DMS79 treated with DMSO at 0.1 percent for 48 hours (cell line): ENCODE measurements around the gene SMURF1.

ENCODE experiments used
- DNase-seq: peaks from one replicate; lab custom pipeline; 2025; lab: John Stamatoyannopoulos, UW

Gene SMURF1

DNA sequence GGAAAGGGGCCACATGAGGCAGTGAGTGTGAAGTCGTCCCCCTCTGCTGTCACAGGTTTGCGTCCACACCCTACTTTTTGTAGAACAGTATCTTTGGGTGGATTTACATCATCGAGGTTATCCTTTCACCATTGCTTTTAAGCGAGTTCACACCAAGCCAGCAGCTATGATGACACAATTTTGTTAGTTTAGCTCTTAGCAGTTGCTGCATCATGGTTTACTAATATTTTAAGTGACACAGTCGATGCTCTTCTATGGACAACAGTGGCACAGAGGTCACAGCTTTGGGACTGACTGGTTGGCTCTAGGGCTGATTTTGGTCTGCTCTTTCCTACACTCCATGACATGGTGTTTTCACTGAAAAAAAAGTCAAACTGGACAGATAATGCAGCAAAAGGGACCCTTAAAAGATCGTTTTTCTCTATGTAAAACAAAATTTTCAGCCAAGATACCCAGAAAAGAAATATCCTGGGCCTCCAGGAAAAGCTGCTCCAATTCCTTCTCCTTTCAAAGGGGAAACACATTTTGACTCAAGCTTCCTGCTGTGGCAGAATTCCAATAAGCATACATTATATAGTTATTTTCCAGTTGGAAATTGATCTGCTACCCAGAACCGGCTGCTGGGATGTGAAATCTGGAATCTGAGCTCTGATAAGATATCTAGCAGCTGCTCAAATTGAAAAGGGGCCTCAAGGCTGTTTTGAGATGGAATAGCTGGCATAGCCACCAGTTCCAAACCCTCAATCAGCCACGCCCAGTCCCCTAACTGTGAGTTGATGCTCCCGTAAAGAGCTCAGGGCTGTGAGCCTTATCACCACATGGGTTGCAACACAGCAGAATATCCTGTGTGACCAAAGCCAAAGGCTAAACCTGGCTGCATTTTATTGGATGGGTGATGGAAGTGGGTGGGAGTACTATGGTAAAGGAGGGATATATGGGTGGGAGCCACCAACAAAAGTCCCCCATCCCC, 114.2 kb downstream of the SMURF1 start:
- DNase-seq = no peak

DNA sequence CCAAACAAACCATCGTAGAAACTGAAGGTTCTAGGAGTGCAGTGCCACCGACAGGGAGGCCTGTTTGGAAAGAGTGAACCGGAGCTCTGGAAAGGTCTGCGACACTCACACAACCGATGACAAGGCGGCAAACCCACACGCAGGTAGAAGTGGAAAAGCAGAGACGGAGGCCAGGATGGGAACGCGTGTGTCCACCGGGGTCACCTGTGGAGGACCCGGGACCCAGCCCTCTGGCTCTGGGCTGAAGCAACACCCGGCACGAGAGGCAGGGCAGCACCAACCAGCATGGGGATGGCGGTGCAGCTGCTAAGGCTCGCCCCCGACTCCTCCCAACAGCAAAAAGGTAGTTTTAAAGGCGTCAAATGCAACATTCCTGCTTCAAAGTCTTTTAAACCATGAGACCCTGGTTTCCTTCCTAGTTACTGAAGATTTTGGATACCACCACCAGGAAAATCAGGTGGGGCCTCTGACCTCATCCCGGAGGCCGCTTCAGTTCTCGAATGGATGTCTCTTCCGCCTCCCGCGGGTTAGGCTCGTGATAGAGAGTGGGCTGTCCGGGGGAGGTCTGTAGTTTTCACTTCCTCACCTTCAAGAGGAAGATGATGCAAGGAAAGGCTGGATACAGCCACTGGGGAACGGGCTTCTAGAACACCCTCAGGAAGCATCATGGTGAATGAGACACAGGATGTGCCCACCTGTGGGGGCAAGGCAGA, 115.5 kb downstream of the SMURF1 start:
- no peak for DNase-seq

DNA sequence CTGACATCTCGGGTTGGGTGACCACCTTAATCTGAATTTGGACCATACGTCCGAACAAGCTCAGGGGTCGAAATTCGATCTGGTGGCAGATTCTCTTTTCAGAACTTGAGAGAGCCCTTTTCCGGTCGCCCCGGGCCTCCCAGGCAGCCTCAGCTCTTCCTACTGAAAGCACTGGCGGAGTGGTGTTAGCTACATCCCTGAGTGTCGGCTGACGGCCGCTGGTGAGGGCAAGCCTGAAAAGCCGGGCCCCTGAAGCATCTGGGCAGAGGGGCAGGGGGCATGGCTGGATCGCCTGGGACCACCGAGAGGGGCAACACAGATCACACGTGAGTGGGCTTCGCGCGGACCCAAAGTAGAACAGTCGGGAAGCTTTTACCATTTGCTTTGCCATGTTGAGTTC, 116.1 kb downstream of the SMURF1 start:
- DNase-seq = no peak

DNA sequence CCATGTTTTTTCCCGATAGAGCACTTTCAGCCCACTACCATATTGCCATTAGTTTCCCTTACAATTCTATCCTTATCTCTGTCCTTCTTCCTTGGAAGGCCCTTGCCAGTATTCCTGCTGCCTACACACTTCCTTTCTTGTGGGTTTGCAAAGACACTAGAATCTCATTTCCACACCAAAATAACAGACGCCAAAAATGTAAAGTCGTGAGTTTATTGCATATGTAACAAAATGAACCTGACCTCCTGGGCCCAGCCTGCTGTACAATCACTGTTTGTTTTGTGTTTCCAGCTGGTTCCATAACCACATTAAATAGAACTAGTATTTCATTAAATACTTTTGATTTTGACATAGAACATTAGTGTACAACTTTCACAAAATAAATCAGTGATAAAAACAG, 116.7 kb downstream of the SMURF1 start:
- no peak for DNase-seq

DNA sequence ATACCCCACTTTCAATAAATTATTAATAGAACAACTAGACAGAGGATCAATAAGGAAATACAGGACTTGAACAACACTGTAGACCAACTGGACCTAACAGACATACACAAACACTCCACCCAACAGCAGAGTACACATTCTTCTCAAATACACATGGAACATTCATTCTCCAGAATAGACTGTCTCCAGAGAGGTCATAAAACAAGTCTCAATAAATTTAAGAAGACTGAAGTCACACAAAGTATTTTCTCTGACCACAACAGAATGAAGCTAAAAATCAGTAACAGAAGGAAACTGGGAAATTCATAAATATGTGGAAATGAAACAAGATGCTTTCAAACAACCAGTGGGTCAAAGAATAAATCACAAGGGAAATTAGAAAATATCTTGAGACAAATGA, 119.8 kb downstream of the SMURF1 start:
- no peak for DNase-seq

DNA sequence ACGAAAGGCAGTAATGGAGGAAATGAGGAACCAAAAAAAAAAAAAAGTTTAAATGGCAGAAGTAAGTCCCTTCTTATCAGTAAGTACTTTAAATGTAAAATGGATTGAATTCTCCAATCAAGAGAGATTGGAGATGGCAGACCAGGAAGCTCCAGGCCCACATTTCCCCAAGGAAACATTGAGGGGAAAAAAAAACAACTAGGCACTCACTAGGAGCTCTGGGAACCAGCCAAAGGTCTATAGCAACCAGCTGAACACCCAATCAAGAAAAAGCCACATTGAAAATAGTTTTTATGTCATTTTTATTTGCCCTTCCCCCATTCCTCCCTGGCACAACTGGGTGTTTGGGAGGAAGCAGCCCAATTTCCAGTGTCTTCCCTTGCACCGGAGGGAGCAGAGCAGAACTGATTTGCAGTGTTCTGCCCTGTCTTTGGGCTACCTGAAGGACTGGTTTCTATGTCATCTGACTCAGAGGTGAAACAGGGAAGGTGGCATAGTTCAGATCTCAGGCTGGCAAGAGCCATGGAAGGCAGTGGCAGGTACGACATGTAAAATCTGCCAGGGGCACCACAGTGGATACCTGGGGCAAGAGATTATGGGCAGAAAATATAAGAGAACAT, 121.9 kb downstream of the SMURF1 start:
- no peak for DNase-seq

DNA sequence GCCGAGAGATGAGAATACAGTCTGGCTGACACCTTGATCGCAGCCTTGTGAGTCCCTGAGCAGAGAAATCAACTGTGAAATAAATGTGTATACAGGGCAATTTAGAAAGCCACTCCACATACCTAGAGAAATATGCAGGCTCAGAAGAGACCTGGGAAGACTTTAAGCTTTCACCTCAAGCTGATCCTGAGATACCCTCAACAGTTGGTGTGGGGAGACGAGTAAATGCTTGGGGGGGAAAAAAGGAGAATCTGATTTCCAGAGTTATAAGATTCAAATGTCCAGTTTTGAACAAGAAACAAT, 123.5 kb downstream of the SMURF1 start:
- no peak for DNase-seq

DNA sequence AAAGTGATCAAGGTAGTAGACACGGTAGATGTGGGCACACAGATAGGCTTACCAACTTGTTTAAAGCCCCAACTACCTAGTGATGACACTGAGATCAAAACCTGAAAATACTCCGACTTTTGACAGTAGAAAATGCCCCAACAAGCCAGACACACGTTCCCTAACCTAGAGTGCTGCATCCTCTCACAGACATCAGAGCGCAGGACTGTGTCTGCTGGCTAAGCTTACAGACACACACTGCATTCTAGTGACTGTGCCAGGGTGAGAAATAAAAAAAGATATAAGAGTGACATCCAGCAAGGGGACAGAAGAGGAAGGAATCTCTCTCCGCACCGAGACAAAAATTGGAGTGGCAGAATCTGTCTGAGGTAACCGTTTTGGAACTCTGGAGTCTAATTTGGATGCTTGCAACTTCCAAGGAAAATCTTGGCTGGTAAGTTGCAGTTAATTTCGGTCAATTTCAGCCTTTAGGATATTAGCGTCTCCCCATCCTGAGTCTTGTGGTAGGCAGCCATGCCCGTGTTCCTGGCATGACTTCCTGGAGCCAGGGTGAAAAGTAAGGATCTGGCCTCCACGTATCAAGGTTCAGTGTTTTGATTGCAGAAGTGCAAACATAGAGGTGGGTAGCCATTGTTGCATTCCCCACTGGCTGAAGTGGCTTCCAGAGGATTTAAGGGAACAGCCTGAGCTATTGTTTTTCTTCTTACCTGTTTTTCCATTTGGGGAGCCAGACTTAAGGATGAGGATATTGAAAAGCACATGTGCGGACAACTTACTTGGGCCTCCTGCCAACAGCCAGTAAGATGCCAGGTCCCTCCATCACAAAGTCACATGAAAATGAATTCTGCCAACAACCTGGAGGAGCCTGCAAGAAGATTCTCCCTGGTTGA, 124.1 kb downstream of the SMURF1 start:
- DNase-seq = no peak

DNA sequence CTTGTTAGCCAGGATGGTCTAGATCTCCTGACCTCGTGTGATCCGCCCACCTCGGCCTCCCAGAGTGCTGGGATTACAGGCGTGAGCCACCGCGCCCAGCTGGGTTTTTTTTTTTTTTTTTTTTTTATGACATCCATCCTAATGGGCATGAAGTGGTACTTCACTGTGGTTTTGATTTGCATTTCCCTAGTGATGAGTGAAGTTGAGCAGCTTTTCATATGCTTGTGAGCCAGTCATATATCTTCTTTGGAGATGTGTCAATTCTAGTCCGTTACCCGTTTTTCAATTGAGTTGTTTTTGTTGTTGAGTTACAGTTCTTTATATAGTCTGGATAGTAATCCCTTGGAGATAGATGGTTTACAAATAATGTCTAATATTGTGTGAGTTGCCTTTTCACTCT, 127.7 kb downstream of the SMURF1 start:
- DNase-seq = no peak

DNA sequence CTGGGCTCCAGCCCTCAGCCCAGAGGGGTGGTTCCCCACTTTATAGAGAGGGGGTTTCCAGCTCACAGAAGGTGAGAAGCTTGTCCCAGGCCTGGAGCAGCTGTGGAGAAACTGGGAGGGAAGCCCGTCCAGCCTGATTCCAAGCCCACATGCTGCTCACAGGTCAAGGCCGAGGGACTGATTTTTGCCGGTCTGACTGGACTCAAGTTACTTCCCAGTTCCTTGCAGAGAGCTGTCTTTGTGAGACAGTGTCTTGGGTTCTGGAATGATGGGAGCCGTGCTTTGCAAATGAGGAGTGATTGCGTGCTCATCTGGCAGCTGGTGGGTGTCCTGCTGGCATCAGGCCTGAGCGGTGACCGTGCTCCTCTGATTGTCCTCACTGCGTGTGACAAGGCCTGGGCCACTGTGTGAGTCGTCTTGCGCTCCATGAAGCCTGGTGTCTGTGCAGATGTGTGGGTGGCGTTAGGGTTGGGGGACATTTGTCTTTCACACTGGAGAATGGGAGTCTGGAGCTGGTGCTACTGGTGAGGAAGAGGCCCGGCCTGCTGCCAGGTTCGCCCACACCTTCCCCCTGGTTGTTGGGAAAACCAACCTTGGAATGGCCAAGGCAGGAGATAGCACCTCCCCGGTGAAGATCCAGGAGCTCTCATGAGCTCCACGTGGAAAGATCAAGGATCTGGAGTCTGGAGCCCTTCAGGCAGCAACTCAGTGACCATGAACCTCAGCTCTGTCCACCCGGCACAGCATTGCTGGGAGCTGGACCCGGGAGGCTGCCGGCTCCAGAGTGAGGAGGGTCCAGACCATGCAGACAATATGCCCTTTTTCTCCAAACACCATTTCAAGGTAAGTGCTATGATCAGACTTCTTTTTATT, 129.6 kb downstream of the SMURF1 start:
- DNase-seq = no peak

DNA sequence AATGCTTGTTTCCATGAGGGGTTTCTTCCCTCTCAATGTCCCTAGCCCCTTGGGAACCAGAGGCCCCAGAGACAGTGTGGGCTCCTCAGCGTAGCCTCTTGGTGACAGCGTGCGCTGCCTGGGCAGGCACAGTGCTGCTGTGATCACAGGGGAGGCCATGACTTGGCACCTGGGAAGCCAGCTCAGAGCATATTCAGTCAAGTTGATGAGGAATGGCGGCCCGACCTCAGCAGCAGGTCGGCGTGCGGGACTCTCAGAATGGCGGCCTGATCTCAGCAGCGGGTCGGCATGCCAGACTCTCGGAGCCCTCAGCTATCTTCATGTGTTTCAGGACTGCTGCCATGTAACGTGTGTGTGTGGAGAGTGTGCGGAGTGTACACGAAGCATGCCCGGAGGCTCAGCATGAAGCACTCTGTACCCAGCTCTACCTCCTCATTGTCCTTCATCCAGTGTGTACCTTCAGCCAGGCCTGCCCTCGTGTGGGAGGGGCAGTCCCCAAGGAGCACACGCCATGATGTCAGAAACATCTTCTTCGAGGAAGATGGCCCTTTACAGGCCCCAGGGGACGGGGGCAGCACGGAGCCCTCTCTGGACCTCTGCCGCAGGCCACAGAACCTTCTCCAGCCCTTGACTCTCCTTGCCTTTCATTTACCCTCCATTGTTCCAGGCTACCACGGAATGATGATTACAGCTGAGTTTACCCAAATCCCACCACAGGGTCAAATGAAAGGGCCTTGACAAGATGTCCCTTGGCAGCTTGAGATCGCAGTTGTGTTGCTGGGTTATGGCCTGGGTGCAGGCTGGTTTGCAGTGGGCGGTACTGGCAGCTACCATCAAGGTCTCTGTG, 130.4 kb downstream of the SMURF1 start:
- DNase-seq = no peak

DNA sequence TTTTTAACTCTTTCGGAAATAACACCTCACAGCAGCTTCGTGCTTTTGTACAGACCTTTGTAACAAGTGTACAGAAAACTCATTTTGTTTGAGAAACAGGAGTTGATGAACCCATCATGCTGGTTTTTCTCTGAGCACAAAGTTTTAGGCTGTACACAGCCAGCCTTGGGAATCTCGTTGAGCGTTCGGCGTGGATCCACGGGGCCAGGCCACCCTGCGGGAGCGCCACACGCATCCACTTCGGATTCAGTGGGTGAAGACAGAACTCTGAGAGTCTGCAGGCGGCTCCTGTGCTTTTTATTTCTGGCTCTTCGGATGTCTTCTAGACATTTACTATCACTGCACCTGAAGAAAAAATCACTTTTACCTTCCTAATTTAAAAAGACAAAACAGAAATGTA, 131.2 kb downstream of the SMURF1 start:
- no peak for DNase-seq

DNA sequence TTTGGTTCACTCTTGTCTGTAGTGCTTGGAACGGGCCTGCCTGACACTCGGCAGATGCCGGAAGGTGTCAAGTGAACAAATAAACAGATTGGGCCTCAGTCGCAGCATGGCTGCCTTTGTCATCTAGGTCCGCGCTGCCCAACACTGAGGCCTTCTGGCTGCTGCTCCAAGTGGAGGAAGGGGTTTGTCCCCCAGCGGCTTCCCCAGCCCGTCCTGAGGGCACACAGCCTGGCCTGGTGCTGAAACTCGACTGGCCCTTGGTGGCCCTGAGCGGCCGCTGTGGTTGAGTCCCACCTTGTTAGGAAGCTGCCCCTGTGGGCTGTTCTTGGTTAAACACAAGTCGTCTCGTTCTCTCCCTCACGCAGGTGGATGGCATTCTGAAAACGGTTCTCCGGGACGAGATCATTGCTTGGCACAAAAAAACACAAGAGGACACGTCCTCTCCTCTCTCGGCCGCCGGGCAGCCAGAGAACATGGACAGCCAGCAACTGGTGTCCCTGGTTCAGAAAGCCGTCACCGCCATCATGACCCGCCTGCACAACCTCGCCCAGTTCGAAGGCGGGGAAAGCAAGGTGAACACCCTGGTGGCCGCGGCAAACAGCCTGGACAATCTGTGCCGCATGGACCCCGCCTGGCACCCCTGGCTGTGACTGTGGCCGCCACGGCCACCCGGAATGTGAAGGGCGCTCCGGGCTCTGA, 132.1 kb downstream of the SMURF1 start:
- DNase-seq = no peak

DNA sequence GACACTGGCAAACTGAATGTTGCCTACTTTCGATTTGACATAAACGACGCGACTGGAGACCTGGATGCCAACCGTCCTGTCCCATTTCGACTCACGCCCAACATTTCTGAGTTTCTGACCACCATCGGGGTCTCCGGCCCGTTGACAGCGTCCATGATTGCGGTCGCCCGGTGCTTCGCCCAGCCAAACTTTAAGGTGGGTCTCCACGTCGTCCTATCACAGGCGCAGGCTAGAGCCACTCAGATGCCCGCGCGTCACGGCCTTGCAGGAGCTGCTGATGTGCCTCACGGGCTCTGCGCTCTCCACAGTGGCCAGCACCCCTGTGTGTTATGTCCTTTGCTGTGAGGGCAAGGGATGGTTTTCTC, 132.6 kb downstream of the SMURF1 start:
- DNase-seq = no peak

DNA sequence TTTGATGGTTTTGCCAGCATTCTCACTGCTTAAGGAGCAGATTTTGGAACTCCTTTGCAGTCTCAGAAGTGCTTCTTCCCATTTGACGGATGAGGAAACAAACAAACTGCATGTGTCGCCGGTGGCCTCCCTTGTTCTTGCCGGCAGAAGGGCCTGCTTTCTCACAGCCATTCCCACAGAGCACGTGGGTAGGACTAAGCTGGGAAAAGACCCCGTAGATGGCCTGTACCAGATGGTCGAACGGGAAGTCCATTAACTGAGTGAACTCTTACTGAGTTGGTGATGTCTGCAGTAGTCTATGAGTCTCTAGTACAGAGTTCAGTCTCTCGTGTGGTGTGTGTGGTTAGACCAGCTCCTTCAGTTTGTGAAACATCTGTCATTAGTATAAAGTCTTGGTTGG, 133.6 kb downstream of the SMURF1 start:
- no peak for DNase-seq

DNA sequence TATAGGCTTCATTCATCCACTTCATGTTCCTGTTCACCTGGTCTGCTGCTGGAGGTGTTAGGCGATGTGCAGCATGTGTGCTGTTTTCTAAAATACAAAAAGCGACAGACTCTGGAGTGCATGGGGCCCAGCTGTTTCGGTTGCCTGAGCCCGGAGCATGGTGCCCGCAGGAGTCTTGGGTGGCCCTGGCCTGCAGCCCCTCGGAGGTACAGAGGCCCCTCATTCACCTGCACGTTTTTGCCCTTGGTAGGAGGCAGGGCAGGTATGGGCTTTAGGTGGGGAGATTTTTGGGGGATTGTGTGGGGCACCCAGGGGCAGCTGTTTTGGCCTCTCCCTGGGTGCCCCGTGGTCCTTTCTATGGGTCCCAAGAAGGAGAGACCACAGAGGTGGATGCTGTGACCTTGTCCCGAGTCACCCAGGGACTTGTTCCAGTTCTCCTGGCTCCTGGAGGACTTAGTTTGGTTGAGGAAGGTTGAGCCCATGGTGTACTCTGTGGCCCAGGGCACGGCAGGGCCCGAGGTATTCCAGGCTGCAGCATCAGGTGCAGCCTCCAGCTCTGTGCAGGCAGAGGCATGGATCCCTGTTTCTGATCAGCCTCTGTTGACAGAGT, 134.9 kb downstream of the SMURF1 start:
- DNase-seq = no peak

DNA sequence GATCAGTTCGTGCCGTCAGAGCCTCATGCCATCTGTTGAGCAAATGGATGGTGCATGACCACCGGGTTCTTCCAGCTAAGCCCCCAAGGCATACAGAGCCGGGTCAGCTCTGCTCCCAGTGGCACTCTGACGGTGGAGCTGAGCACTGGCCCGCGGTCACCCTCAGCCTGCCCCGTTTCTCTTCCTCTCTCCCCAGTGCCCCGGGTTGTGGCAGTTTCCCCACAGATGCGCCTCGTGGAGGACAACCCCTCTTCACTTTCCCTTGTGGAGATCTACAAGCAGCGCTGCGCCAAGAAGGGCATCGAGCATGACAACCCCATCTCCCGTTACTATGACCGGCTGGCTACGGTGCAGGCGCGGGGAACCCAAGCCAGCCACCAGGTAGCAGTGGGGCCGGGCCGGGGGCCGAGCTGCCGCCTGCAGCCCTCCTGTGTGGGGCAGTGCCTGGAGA, 135.7 kb downstream of the SMURF1 start:
- DNase-seq = no peak

DNA sequence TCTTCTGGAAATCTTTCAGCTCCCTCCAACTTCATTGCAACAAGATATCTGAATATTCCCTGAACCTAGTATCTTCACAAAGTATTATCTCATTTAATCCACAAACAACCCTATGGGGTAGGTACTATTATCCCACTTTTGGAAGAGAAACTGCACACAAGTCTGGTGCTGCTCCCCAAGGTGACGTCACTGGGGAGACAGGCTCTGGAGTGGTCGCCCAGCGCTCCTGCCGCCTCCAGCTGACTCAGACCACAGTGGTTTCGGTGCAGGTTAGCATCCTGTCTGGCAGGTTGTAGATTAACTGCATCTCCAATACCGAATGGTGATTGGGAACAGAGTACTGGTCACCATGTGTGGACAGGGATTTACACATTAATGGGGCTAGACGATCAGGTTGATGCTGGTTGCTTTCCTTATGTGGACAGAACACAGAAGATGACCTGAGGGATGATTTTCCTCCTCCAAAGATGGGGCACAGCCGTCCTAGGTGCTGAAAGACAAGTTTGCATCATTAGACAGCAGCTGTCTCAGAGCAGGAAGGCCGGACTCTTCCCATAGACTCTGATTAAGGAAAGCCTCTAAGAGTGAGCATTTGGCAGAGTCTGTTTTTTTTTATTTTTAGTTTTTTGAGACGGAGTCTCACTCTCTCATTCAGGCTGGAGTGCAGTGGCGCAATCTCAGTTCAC, 137.0 kb downstream of the SMURF1 start:
- DNase-seq = no peak
